COLO668 (cell line): ENCODE measurements around the gene KLLN.
"Not testable (repeated sequence)": the region's sequence is repeated elsewhere in the genome, so short reads cannot be mapped to it uniquely, and the experiment has no call there.

Source experiments
- DNase-seq: peaks from one replicate; lab custom pipeline; 2025; ENCODE audit not compliant: unreplicated experiment; lab: John Stamatoyannopoulos, UW

The KLLN gene

DNA sequence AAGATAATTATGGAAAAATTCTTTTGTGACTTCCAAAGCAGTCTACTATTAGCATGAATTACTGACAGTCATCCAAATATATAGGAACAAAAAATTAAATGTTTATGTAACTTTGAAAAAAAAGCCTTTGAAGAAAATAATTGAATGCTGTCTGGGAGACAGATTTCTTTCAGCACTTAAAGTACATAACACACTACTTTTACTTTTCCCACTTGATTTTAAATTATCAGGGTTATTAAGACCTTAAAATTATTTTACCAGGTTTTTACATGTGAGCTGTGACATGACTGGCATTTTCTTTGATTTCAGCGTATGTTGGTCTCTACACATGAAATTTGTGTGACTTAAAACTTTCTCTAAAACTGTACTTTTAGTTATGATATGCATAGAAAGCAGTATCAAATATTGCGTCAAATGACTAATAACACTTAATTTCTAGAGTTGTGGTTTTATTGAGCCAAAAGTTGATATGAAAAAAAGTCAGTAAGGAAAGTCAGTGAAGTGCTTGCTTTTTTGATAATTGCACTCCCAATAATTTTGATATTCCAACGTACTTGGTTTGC, 3.2 kb upstream of the KLLN start:
- DNase-seq = no peak

DNA sequence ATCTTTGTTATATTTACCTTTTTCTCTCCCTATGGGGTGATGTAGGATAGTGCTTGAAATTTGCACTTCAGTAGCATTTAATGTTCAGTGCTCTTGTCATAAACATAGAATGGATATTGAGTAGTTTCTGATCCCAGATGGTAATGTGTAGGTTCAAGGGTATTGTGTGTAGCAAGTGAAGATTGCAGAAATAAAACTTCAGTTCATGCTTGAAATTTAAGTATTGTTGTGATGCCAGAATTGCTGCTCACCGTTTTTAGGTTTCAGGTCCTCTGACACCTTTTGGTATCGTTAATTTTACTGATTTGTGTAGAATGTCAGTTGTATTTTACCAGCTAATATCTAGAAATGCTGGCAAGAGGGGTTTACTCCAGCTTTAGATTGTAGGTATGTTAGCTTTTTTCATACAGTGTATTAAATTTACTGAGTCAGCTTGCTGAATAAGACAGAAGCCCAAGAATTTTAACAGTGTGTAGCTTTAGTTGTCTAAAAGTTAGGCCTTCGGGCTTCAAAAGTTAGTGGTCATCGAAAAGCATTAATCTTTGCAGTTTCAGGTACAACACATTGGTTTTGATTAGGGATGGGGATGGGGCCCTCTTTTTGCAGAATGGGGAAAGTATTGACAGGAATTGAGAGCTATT, 2.0 kb upstream of the KLLN start:
- DNase-seq = no peak

DNA sequence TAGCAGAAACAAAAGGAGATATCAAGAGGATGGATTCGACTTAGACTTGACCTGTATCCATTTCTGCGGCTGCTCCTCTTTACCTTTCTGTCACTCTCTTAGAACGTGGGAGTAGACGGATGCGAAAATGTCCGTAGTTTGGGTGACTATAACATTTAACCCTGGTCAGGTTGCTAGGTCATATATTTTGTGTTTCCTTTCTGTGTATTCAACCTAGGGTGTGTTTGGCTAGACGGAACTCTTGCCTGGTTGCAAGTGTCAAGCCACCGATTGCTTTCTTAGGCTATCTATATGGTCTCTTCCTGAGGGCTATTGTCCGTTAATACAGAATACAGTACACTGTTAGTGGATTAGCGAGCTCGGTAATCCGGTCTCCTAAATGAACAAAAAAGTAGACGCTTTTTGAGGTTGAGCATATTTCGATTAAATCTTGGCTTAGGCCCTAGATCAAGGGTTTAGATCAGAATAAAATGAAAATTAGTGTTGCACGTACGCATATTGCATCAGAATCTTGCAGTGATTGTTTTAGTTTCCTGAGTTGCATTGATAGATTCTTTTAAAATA, 1.2 kb upstream of the KLLN start:
- no peak for DNase-seq

DNA sequence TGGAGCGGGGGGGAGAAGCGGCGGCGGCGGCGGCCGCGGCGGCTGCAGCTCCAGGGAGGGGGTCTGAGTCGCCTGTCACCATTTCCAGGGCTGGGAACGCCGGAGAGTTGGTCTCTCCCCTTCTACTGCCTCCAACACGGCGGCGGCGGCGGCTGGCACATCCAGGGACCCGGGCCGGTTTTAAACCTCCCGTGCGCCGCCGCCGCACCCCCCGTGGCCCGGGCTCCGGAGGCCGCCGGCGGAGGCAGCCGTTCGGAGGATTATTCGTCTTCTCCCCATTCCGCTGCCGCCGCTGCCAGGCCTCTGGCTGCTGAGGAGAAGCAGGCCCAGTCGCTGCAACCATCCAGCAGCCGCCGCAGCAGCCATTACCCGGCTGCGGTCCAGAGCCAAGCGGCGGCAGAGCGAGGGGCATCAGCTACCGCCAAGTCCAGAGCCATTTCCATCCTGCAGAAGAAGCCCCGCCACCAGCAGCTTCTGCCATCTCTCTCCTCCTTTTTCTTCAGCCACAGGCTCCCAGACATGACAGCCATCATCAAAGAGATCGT, 690 bp upstream of the KLLN start:
- peak; percentile 33 for DNase-seq

DNA sequence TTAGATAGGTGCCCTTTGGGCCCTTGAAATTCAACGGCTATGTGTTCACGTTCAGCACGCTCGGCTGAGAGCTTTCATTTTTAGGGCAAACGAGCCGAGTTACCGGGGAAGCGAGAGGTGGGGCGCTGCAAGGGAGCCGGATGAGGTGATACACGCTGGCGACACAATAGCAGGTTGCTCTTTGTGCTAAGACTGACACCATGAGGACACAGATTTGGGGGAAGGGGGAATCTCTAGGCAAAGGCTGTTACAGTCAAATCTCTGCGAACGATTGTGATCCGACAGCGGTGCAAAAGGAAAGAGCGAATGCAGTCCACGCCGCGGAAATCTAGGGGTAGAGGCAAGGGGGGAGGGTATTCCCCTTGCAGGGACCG, 667 bp downstream of the KLLN start:
- DNase-seq = peak; percentile 54

DNA sequence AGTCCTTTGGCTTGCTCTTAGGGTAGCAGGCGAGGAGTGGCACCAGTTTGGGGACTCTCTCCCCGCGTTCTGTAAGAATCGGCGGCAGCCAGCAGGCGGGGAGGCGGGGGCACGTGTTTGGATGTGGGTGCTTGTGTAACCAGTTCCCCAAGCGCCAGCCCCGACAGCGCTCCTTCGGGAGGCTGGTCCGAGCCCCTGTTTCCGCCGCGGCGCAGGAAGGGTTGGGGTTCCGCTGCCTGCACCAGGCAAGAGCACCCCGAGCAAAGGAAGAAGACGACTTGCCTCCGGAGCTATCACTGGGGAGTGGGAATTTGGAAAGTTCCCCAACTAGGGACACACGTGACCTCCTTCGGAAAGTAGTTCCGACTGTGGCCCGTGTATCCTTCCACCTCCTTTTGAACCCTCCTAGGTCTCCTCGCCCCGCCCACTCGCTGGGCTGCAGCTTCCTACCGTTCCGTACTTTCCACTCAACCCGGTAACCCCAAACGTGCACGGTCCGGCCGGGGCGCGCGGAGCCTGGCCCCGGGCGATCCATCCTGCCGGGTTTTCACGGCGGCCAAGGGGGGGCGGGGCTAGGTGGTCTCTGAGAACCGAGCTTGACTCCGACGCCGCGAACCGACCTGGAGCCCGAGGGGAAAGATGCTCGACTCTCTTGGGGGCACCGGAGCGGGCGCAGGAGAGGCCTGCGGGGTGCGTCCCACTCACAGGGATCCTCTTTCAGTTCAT, 1.2 kb downstream of the KLLN start:
- peak; percentile 76 for DNase-seq

DNA sequence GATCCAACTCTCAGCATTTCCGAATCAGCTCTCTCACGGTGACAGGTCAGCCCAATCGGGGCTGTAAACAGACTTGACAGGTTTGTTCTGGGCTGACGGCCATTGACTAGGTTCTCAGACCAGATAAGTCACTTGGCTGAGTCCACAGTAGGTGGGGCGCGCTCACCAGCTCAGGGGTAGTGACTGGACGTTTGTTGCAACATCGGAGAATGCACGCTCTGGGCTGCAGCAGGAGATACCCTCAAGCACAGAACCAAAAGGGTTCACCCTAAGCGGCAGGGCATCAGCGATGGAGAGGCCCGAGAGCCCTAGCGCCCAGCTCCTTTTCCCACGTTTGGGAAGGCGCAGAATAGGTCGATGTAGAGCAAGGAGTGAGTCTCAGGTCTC, 1.8 kb downstream of the KLLN start:
- no peak for DNase-seq

DNA sequence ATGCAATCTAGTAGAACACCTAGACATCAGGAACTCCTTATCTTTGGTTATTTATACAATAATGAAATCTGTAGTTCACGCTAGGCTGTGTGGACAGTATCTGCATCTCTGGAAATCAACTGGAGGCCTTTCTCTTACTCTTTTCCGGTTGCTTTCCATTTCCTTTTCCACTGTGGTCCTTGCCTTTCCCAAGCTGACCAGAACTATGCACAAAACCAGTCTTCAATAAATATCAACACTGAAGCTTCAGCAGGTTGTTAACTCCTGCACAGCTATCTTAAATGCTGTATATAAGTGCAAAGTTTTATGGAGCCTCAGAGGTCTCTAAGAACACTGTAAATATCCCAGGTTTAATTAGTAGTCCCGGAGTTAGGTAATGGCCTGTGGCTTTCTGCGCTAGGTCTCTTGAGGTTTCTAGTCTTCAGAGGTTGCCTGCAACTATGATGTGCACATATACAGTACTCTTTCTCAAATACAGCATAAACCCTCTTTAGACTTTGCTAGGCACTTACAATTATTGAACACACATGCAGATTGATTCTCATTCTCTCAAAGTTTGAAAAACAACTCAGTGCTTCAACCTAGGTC, 2.4 kb downstream of the KLLN start:
- no peak for DNase-seq

DNA sequence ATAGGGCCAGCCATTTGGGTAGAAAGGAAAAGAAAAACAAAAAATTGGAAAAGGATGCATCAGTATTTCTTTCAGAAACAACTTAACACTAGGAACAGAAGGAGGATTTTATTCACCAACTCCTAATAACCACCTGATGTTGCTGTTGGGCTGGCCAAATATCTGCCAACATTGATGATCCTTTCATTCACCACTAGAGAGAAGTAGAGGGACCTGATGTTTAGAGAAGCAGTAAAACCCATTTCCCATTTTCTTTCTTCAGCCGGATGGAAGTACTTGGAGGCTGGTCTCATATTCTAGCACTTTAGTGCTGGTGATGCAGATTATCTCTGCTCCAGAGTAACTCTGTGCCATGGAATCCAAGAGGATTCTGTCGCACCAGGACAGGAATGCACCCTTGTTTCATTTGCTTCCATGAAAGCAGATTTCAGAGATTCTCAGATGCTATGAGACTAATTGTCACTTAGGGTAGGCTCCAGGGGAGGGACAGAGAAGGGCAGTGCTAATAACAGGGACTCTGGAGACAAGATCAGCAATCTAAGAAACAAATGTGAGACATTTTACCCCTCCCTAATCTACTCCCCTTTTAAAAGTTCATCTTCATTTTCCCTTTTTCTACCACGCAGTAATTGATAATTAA, 3.1 kb downstream of the KLLN start:
- DNase-seq = peak; percentile 16

DNA sequence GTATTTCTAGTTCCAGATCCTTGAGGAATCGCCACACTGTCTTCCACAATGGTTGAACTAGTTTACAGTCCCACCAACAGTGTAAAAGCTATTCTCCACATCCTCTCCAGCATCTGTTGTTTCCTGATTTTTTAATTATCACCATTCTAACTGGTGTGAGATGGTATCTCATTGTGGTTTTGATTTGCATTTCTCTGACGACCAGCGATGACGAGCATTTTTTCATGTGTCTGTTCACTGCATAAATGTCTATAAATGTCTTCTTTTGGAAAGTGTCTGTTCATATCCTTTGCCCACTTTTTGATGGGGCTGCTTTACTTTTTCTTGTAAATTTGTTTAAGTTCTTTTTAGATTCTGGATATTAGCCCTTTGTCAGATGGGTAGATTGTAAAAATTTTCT, 7.7 kb downstream of the KLLN start:
- not testable (repeated sequence) for DNase-seq

DNA sequence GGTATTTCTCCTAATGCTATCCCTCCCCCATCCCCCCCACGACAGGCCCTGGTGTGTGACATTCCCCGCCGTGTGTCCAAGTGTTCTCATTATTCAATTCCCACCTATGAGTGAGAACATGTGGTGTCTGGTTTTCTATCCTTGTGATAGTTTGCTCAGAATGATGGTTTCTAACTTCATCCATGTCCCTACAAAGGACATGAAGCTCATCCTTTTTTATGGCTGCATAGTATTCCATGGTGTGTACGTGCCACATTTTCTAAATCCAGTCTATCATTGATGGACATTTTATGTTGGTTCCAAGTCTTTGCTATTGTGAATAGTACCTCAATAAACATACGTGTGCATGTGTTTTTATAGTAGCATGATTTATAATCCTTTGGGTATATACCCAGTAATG, 8.1 kb downstream of the KLLN start:
- DNase-seq = not testable (repeated sequence)

DNA sequence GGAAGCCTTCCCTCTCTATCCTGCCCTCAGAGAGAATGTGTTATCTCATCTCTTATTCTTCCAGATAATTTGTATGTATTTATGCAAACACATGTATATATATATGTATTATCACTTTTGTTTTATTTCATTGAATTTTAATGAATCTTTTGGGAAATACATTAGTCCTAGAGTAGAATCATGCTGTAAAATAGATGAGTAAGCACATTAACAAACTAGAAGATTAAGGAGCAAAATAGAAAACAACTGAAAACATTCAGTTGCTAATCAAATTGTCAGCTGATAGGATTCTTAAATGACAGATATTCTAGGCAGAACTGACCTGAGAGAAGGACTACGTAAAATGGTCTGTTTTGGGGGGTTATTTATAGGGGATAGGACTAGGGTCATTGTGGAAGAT, 11.2 kb downstream of the KLLN start:
- no peak for DNase-seq

DNA sequence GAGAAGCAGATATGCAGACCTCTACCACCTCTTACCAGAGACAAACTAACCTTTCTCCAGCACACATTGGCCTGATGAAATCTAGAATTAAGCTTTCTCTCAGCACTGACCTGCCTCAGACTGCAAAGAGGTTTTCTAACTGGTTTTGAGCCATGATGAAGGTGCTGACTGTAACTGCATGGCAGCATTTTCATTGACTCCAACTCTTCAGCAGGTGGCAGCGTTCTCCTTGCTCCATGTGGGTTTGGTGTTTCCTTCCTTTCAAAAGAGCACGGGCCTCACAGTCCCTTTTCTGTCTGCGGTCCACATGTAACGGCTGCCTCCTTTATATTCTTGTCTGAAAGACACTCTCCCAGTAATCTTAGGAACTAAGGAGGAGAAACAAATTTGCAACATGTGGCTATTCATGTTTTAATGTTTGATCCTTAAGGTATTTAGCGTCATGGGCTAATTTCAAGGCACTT, 12.6 kb downstream of the KLLN start:
- peak; percentile 28 for DNase-seq

DNA sequence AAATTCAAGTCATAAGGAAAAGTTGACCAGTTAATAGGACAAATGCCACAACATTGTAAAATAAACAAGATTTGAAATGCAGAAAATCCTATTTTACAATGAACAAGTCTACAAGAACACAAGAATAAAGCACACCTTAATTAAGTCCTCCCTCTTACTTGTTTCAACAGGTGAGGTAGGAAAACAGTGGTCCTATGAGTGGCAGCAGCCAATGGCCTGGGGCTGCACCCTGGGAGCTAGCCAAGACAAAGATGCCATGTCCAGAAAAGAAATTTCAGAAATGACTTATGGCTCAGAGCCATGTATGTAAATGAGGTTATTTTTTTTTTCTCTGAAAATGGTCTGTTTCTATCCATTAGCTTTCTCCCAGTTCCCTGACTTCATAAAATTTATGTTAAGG, 14.3 kb downstream of the KLLN start:
- no peak for DNase-seq

DNA sequence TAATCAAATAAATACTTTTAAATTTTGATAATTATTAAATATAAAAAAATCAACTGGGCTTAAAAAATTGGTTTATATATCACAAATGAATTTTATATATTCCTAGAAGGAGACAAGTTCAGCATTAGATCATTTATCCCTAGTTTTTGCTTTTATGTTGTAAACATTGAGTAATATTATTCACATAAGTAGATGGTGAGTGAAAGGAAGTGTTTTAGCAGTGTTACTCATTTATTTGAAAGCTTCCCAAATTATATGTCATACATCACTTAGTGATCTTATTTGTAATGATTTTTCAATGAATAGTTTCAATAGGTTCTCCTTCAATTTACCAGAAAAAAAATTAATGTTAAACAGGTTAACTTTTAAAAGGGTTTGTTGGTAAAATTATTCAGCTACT, 15.8 kb downstream of the KLLN start:
- DNase-seq = no peak

DNA sequence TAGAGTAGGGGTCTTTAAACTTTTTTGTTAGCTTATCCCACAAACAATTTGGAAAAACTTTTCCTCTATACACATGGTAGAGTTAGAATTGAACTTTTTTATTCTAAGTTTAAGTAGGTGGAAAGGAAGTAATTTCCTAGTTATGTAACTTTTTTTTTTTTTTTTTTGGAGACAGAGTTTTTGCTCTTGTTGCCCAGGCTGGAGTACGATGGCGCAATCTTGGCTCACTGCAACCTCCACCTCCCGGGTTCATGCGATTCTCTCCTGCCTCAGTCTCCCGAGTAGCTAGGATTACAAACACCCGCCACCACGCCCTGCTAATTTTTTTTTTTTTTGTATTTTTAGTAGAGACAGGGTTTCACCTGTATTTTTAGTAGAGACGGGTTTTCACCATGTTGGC, 16.6 kb downstream of the KLLN start:
- DNase-seq = not testable (repeated sequence)

DNA sequence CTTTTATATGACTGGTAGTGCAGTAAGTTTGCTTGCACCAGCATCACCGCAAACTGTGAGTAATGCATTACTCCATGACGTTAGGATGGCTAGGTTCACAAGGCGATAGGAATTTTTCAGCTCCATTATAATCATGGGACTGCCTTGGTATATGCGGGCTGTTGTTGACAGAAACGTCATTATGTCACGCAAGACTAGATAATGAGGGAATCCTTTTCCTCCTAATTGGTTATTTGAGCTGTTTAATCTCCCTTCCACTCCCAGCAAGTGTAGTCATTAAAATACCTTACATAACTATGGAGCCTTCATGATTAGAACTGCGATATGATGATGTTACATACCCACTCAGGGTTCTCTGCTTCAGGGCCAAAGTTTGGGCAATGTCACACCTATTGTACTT, 17.3 kb downstream of the KLLN start:
- DNase-seq = peak; percentile 3

DNA sequence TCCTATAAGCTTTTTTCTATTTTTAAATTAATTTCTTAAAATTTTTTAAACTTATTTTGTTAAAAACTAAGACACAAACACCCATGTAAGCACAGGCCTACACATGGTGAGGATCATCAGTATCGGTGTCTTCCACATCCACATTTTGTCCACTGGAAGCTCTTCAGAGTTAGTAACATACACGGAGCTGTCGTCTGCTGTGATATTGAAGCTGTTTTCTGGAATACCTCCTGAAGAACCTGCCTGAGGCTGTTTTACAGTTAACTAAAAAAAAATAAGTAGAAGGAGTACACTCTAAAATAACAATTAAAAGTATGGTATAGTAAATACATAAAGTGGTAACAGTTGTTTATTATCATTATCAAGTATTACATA, 17.7 kb downstream of the KLLN start:
- no peak for DNase-seq

DNA sequence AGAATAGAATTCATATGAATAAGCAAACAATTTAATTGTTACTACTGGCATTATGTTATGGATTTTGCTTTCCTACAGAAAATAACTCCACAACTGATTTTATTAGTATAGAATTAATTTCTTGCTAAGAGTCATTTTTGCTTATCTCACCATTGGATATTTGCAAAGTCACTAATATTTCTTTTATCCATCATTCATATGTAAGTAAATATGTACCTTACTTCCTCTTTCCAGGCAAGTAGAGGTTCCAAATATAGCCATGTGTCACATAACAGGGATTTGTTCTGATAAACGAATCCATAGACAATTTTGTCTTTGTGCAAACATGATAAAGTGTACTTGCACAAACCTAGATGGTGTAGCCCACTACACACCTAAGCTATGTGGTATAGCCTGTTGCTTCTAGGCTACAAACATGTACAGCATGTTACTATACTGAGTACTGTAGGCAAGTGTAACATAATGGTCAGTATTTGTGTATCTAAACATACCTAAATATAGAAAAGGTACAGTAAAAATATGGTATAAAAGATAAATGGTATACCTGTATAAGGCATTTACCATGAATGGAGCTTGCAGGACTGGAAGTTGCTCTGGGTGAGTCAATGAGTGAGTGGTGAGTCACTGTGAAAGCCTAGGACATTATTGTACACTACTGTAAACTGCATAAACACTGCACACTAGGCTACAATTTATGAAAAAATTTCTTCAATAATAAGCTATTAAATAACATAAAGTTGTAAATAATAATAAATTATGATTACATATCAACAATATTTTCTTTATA, 18.3 kb downstream of the KLLN start:
- no peak for DNase-seq

DNA sequence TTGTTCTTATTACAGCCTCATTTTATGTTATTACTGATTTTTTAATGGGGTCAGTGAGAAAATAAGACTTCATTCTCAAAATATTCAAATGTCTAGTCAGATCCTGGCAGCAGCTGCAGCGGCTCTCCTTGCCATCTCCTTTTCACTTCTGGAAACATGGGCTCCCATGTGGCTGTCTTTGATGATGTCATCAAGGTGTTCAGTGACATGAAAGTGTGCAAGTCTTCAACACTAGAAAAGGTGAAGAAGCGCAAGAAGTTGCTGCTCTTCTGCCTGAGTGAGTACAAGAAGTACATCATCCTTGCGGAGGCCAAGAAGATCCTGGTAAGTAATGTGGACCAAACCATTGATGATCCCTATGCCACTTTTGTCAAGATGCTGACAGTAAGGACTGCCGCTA, 19.6 kb downstream of the KLLN start:
- DNase-seq = no peak
